K562 (cell line): ENCODE data around the gene MS4A8. TPM values are rescaled to one million over a fixed set of nuclear protein-coding genes. Genes with fewer than 3 reads are reported as not detected.

Source experiments
- BRF1 ChIP-seq: IDR thresholded peaks from 3 replicates; pipeline ENCODE4 v1.6.1; 2011; ENCODE audit warnings: borderline replicate concordance, mild to moderate bottlenecking; ENCODE audit not compliant: insufficient read length; ENCODE audit errors: extremely low read depth
- CEBPB ChIP-seq: fragments of 450-650 bp; IDR thresholded peaks from 2 replicates; pipeline ENCODE4 v1.6.1; 2016; ENCODE audit warnings: missing genetic modification characterization, missing compliant biosample characterization
- SIN3B ChIP-seq: fragments of 450-650 bp; IDR thresholded peaks from 2 replicates; pipeline ENCODE4 v1.6.1; 2017; ENCODE audit warnings: low read depth, mild to moderate bottlenecking, moderate library complexity
- ZNF23 ChIP-seq: fragments of 250-450 bp; sonication (Bioruptor Pico); IDR thresholded peaks from 2 replicates; pipeline ENCODE4 v1.4.0; 2020; ENCODE audit warnings: mild to moderate bottlenecking
- ZNF75A ChIP-seq: fragments of 450-650 bp; formaldehyde crosslinking; IDR thresholded peaks from 2 replicates; pipeline ENCODE4 v1.4.0; 2020; ENCODE audit warnings: mild to moderate bottlenecking
- polyA plus RNA-seq, 8 experiments: library from polyadenylated mRNA; depleted of rRNA in 4 of 8; stranded (reverse) in 5 of 8; unstranded in 3 of 8; fragments of >200 nt; fragmentation: Nextera tagmentation in 2 of 8; fragmentation: Illumina TruSeq in 1 of 8; extraction: Ambion mirVana in 2 of 8; extraction: Trizol in 1 of 8; gene quantifications; 2 replicates each; pipeline versions ENCODE4 v1.2.1 to v1.2.3, GENCODE V29; 2011 to 2014; ENCODE audit warnings: inconsistent platforms in 1 of 8, missing spikeins in 1 of 8
- total RNA-seq, 7 experiments: library from RNA; depleted of rRNA in 6 of 7; stranded (reverse); fragments of >200 nt in 6 of 7; fragmentation: Illumina TruSeq in 2 of 7; extraction: Trizol in 2 of 7; gene quantifications; 2 replicates each; pipeline versions ENCODE4 v1.2.1 to v1.2.3, GENCODE V29; 2011 to 2021; ENCODE audit warnings: low replicate concordance in 1 of 7
- TF ChIP-seq, protein P1 (sequence below): IDR thresholded peaks from 2 replicates; pipeline ENCODE4 v1.6.1; 2014; ENCODE audit warnings: antibody characterized with exemption
- TF ChIP-seq, protein P2 (sequence below): fragments of 150-350 bp; IDR thresholded peaks from 2 replicates; pipeline ENCODE4 v1.6.1; 2014; ENCODE audit warnings: low read depth, mild to moderate bottlenecking, low read length, borderline replicate concordance

The MS4A8 gene
- total and polyA plus RNA-seq, 9 of the 15 experiments (the other 6 are each of a cell fraction or from before 2014, with no cell fraction given): not detected

DNA sequence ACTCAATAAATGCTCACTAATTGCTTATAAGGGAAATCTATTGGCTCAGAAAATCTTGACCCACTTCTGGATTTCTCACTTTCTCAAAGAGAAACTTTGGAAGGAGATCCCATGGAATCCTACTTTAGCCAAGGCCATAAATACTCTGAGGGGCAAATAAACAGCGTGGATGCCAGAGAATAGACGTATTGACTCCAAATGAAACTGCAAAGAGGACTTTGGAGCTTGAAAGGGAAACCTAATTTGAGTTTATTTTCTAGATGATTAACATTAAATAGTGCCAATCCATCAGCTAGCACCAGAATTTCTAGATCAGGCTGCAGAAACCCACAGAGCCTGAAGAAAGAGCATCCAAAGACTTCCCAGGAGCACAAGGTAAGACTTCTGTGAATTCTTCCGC, 25.0 kb downstream of the MS4A8 start, which contains the start of gene MS4A18 (continued):
- no peak for TF ChIP-seq SIN3B
- TF ChIP-seq, protein P1, sequence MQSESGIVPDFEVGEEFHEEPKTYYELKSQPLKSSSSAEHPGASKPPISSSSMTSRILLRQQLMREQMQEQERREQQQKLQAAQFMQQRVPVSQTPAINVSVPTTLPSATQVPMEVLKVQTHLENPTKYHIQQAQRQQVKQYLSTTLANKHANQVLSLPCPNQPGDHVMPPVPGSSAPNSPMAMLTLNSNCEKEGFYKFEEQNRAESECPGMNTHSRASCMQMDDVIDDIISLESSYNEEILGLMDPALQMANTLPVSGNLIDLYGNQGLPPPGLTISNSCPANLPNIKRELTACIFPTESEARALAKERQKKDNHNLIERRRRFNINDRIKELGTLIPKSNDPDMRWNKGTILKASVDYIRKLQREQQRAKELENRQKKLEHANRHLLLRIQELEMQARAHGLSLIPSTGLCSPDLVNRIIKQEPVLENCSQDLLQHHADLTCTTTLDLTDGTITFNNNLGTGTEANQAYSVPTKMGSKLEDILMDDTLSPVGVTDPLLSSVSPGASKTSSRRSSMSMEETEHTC: no peak
- no peak for TF ChIP-seq CEBPB (tag)
- TF ChIP-seq ZNF75A (CRISPR knock-in tag): no peak
- TF ChIP-seq BRF1: no peak
- TF ChIP-seq, protein P2, sequence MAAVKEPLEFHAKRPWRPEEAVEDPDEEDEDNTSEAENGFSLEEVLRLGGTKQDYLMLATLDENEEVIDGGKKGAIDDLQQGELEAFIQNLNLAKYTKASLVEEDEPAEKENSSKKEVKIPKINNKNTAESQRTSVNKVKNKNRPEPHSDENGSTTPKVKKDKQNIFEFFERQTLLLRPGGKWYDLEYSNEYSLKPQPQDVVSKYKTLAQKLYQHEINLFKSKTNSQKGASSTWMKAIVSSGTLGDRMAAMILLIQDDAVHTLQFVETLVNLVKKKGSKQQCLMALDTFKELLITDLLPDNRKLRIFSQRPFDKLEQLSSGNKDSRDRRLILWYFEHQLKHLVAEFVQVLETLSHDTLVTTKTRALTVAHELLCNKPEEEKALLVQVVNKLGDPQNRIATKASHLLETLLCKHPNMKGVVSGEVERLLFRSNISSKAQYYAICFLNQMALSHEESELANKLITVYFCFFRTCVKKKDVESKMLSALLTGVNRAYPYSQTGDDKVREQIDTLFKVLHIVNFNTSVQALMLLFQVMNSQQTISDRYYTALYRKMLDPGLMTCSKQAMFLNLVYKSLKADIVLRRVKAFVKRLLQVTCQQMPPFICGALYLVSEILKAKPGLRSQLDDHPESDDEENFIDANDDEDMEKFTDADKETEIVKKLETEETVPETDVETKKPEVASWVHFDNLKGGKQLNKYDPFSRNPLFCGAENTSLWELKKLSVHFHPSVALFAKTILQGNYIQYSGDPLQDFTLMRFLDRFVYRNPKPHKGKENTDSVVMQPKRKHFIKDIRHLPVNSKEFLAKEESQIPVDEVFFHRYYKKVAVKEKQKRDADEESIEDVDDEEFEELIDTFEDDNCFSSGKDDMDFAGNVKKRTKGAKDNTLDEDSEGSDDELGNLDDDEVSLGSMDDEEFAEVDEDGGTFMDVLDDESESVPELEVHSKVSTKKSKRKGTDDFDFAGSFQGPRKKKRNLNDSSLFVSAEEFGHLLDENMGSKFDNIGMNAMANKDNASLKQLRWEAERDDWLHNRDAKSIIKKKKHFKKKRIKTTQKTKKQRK: no peak
- no peak for TF ChIP-seq ZNF23 (CRISPR knock-in tag)
